Stimulated activated CD4-positive, alpha-beta T cell treated with anti-CD3 and anti-CD28 coated beads, Interleukin-12 subunit alpha, Interleukin-12 subunit beta, amount 100 ng/mL, for 24 hours (primary cell): Measurements from ENCODE around the gene ARHGAP22.

Source experiments
- DNase-seq, 2 experiments: peaks; one replicate each; pipeline ENCODE4 v3.0.0-alpha.2; 2020; ENCODE audit warnings: low read depth in 2 of 2

The ARHGAP22 gene

GRCh38 chr10:48463318-48464003 lies 141.4 kb downstream of the ARHGAP22 start:
- DNase-seq: no peak

DNA sequence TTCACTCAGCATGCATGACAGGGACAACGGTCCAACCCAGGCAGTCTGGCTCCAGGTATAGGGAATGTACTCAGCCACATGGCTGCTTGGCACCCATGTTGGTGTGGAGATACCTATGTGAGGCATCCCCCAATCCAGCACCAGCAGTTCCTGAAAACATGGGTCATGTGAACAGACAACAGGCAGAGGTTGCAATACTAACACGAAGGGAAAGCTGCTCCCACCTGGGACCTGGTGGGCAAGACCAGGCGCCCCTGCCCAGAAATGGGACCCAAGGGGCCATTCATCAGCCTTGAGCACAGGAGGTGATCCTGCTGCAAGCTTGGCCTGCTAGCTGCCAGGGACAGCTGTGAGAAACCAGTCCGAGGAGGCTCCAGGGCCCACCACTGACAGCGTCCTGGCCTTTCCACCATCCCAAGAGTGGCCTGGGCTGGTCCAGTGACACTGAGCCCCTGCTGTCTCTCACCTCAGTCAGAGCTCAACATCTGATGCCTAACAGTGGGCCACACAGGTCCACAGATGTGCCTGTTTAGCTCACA lies 142.3 kb downstream of the ARHGAP22 start:
- DNase-seq: no peak

- no peak for DNase-seq
These were observed 143.0 kb downstream of the ARHGAP22 start for GRCh38 chr10:48461623-48462481.

DNA sequence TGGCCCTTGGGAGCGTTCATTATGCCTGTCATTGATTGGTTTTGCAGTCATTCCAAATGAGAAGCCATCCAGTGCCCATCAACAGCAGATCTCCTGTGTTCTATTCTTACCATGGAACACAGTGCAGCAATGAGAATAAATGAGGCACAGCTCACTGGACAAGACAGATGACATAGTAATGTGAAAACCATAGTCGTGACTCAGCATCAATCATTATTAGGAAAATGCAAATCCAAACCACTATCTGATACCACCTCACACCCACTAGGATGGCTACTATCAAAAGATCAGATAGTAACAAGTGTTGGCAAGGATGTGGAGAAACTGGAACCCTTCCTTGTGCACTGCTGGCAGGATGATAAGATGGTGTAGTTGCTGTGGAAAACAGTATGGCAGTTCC lies 144.7 kb downstream of the ARHGAP22 start:
- no peak for DNase-seq

GRCh38 chr10:48459270-48460150 lies 145.4 kb downstream of the ARHGAP22 start:
- no peak for DNase-seq

- no peak for DNase-seq
These were observed 146.2 kb downstream of the ARHGAP22 start for GRCh38 chr10:48458662-48459048.

DNA sequence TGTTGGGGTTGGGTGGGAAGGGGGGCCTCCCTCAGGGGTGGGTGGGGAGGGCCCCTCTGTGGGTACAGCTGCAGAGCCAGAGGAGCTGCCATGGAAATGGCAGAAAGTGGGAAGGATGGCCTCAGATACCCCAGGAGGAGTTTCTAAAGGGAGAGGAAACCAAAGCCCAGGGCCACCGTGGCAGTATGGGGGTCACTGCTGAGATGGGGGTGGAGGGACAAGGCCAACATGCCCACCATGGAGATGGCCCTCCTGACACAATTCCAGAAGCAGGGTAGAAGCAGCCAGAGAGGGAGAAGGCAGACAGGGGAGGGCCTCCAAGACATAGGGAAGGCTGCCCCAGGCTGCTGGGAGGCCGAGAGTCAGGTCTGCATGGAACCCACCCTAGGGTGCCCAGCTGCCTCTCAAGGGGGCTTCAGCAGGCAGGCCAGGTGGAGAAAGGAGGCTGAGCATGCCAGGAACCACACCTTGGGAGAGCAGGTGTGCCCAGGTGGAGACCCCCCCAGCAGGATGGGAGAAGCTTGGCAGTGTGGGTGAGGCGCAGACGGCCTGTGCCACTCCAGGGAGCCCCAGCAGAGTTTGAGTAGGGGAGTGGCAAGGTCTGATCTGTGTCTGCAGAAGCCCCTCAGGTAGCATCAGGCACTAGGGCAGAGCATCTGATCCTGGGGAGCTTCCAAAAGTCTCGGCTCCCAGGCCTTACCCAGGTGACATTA lies 146.8 kb downstream of the ARHGAP22 start:
- DNase-seq: no peak

DNA sequence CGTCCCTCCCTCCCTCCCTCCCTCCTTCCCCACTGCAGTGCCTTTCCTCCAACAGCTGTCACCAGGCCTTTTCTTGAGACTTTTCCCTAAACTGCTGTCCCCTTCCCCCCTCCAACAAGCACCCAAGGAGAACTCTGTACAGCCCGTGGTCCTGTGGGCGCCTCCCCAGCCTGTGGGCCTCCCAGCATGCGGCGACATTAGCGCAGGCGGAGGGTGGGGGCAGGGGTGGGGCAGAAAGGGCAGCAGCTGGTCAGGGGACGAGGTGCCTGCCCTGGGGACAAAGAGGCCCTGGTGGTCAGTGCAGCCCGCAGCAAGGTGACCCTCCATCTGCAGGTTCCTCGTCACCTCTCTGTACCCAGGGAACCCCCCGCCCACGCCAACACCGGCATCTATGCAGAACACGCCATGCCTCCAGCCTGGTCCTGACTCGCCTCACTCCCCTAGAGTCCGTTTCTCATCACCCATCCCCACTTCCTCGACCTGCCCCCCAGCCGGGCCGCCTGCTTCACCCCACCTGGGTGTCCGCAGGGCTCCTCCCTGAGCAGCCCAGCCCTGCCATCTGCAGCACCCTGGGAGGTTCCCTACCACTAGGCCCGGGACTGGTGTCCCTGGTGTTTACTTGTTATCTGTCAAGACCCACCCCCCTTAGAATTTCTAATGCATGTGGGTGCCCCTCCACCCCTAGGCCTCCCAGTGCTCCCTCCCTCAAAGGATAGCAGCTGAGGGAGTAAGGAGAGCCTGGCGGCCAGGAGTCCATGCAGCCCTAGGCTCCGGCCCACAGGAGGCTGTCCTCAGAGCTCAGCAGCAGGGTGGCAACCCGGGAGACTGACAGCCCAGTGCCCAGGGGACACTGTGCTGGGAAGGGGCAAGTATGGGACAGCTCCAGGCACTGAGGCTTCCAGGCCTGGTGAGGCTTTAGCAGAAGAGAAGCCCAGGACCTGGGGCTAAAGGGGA lies 147.8 kb downstream of the ARHGAP22 start:
- no peak for DNase-seq

DNA sequence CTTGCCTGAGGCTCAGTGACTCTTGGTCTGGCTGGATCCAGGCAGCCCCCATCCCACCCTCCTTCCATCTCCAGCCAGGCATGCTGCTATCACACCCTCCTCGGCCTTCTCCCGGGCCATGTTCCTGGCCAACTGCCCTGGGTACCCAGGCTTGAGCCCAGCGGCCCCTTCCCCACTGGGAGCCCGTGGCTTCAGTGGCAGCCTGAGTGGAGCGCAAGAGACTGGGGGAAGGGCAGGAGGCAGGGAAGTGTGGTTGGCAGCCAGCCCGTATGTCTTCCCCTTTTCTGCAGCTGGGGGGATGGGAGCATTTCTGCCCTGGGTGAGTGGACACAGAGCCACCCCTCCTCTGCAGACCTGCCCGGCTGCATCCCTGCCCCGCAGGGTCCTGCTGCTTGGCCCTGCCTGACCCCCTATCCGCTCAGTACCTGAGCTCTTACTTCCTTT lies 148.5 kb downstream of the ARHGAP22 start:
- DNase-seq: no peak

DNA sequence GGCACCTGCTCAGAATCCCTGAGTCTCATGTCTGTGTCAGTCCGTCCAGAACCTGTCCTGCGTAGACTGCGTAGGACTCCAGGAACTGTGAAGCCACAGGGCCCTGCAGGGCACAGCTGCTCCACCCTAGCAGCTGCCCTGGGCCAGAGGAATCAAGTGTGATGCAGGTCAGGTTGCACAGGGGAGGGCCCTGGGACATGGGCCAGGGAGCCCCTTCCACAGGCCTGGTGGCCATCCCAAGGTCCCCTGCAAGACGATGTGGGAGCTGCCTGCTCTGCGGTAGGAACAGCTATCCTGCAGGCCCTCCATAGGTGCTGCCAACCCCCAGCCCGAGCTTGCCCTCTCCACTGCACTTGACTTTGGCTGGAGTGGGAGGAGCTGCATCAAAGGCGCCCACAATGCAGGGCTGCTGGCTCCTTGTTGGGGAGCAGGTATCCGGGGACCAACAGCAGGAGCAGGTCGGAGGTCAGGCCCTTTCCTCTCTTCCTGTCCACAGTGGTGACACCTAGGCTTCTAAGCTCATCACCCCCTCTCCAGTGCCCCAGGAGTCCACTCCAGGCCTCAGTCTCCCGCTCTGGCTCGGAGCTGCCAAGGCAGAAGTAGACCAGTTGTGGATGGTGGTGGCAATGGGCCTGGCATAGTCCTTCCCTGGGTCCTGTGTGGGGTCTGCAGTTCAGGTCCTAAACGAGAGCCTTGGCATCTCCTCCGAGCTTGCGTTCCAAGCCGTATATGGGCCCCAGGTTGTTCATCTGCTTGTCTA lies 149.3 kb downstream of the ARHGAP22 start:
- DNase-seq: no peak

GRCh38 chr10:48455055-48455391 lies 149.8 kb downstream of the ARHGAP22 start:
- DNase-seq: no peak

DNA sequence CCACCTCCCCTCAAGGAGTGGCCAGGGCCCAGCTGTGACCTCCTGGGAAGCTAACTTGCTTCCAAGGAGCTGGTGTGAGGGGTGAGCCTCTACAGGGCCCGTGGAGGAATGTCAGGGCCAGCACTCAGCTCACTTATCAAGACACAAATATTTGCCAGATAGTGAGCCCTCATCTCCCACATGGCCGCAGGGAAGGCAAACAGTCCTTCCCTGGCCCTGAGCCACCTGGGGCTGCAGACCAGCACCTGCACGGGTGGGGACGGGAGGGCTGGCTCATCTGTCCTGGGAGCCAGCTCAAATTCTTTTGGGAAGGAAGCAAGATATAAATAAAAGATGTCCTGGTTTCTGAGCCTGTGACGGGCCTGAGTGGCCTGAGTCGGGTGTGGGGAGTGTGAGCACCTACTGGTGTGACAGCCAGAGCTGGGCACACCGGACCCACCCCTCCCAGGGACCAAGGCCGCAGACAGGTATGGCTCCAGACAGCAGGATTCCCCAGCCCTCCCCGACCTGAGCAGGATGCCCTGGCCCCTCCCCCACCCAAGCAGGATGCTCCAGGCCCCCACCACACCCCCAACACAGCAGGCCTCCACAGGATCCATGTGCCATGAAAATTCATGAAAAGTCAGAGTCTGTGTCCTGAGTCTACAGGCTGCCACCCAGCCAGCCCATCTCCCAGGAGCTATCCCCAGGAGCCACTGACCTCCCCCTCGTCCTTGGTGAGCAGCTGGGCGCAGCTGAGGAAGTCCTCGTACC lies 150.4 kb downstream of the ARHGAP22 start:
- DNase-seq: no peak

- no peak for DNase-seq
These were observed 151.2 kb downstream of the ARHGAP22 start for GRCh38 chr10:48453451-48454301.

DNA sequence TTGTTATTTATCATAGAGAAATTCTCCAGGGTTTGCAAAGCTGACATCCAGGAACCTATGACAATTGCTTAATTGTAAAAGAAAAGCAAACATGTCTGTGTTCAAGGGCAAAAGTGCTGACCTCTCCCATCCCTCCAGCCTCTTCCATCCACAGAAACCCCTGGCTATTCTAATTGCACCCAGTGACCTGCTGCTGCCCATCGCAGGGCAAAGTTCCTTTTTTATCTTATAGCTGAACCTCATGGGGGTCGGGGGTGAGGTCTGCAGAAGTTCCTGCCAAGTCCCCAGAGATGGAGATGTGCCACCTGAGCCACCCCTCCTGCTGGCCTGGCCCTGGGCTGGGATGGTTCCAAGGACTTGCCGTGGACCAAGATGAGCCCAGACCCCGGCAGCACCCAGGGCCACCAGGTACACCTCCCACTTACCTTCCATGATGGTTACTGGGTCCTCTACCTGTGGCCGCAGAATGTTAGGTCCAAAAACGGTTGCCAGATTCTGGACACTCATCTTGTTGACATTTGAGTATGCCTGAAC lies 151.9 kb downstream of the ARHGAP22 start:
- DNase-seq: no peak

- no peak for DNase-seq
These were observed 152.6 kb downstream of the ARHGAP22 start for GRCh38 chr10:48451969-48452878.

- DNase-seq: no peak
These were observed 154.0 kb downstream of the ARHGAP22 start for GRCh38 chr10:48450741-48451466.
